ENCODE data around the gene GRIK4. TPM values are rescaled to one million over a fixed set of nuclear protein-coding genes. Genes with fewer than 3 reads are reported as not detected.

GRIK4 gene
- total RNA-seq, 1 donor from 2014 or later, result 0.52 TPM

DNA sequence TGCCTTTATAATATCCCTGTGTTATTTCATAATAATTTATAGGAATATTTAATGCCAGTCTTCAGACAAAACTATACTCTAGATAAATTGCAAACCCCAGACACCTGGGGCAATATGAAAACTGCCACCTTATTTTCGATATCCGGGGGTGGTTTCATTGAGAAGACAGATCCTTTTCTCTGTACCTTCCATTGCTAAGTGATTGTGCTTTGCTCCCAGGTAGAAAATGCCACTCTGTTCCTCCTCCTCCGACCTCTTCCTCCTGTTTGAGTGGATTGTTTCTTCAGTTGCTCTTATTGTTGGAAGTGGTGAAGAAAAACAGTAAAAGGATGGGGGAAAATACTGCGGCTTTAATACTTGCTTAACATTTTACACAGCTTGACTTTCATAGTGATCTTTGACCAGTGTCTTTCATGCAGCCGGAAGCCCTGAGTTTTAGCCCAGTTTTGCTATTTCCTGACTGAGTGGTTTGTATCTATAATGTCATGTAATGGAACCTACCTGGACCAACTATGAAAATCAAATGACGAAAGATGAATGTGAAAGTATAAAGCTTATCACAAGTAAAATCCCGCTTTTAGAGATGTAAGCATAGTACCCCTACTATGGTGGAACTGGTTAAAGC lies 5.6 kb upstream of the GRIK4 start:
- Histone ChIP-seq H3K9ac (ENCODE audit: low read depth in 1 of 3, low read length in 3 of 3) (no peak overlapping the region), H3K27ac (ENCODE audit: low read depth, low read length) (no peak overlapping the region), H3K4me1 (ENCODE audit: control insufficient read depth in 3 of 3, insufficient read depth in 3 of 3, low read length in 3 of 3) (no peaks in the 10 kb centered on the region), H3K27me3 (ENCODE audit: control insufficient read depth in 3 of 3, insufficient read depth in 3 of 3, low read length in 3 of 3) (peaks cover 18 to 30% (median 19%) of the 10 kb centered on the region in 3 donors), H3K36me3 (ENCODE audit: control insufficient read depth in 3 of 3, insufficient read depth in 3 of 3, low read length in 3 of 3) (no peaks in the 10 kb centered on the region), H3K9me3 (ENCODE audit: control insufficient read depth in 3 of 3, low read length in 3 of 3) (no peaks in the 10 kb centered on the region), H3K4me3 (ENCODE audit: low read length in 3 of 3) (no peak overlapping the region)

DNA sequence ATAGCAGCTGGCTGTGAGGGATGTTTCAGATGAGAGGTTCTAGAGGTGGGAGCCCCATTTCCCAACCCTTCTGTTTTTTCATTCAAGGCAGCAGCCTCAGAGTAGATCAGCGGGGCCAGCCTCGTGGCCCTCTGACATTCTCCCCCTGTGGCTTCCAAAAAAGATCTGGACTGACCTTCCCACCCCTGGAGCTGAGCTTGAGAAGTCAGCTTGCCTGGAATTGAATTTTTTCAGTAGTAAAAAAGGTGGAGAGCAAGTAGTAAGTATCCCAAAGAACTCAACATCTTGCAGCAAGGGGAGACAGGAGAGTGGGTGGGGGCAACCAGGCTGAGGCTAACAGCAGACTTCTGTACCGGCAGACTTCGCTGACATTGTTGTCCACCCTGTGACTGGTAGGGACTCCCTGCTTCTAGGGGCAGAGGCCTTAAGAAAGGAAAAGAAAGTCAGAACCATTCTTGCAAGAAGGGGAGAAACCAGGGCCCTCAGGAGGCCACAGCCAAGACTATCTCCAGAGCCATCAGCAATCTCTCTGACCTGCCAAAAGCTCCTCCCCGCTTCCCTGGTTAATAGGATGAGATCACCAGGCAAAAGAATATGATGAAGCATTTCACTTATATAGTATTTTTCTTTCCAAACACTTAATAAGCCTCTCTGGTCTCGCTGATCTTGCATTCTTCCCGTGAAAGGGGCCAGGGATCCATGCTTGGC lies 2.0 kb upstream of the GRIK4 start:
- no peaks in the 10 kb centered on the region for H3K9me3 ChIP-seq (ENCODE audit: control insufficient read depth in 3 of 3, low read length in 3 of 3)
- H3K36me3 ChIP-seq (ENCODE audit: control insufficient read depth in 3 of 3, insufficient read depth in 3 of 3, low read length in 3 of 3), result no peaks in the 10 kb centered on the region
- no peak overlapping the region for H3K4me3 ChIP-seq (ENCODE audit: low read length in 3 of 3)
- H3K27ac ChIP-seq (ENCODE audit: low read depth, low read length), result no peak overlapping the region
- peaks cover 25 to 37% (median 34%) of the 10 kb centered on the region in 3 donors for H3K27me3 ChIP-seq (ENCODE audit: control insufficient read depth in 3 of 3, insufficient read depth in 3 of 3, low read length in 3 of 3)
- H3K9ac ChIP-seq (ENCODE audit: low read depth in 1 of 3, low read length in 3 of 3), result no peak overlapping the region
- H3K4me1 ChIP-seq (ENCODE audit: control insufficient read depth in 3 of 3, insufficient read depth in 3 of 3, low read length in 3 of 3), result no peaks in the 10 kb centered on the region

DNA sequence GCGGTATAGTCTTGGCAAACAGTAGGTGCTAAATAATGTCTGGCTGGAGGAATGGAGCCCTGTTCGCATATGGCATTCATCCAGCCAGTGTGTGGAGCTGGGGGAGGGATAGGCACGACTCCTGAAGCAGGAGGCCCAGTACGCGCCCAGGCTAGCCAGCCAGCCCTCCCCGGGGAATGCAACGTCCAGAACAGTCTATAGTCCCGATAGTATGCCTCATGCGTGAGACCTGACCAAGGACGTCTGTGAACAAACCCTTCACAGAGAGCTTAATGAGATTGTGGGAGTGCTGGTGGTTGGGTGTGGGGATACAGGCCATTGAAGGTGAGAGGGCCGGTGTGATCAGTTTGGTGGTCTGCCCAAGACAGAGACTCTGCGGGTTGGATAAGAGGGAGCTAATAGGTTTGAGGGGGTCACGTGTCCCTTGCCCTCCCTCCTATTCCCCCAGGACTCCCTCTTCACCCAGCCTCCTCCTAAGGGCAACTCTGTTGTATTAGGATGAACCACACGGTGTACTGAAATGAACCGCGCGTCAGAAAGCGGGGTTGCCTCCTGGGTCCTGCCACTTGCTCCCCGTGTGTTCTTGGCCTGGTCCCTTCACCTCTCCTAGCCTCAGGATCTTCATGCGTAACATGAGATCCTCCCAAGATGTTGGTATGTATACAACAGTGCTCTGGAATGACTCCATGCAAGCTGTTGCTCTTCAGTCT lies 987 bp upstream of the GRIK4 start:
- Histone ChIP-seq H3K4me3 (ENCODE audit: low read length in 3 of 3) (no peak overlapping the region), H3K27me3 (ENCODE audit: control insufficient read depth in 3 of 3, insufficient read depth in 3 of 3, low read length in 3 of 3) (peaks cover 31 to 46% (median 42%) of the 10 kb centered on the region in 3 donors), H3K36me3 (ENCODE audit: control insufficient read depth in 3 of 3, insufficient read depth in 3 of 3, low read length in 3 of 3) (no peaks in the 10 kb centered on the region), H3K9ac (ENCODE audit: low read depth in 1 of 3, low read length in 3 of 3) (no peak overlapping the region), H3K4me1 (ENCODE audit: control insufficient read depth in 3 of 3, insufficient read depth in 3 of 3, low read length in 3 of 3) (no peaks in the 10 kb centered on the region), H3K9me3 (ENCODE audit: control insufficient read depth in 3 of 3, low read length in 3 of 3) (no peaks in the 10 kb centered on the region), H3K27ac (ENCODE audit: low read depth, low read length) (no peak overlapping the region)

DNA sequence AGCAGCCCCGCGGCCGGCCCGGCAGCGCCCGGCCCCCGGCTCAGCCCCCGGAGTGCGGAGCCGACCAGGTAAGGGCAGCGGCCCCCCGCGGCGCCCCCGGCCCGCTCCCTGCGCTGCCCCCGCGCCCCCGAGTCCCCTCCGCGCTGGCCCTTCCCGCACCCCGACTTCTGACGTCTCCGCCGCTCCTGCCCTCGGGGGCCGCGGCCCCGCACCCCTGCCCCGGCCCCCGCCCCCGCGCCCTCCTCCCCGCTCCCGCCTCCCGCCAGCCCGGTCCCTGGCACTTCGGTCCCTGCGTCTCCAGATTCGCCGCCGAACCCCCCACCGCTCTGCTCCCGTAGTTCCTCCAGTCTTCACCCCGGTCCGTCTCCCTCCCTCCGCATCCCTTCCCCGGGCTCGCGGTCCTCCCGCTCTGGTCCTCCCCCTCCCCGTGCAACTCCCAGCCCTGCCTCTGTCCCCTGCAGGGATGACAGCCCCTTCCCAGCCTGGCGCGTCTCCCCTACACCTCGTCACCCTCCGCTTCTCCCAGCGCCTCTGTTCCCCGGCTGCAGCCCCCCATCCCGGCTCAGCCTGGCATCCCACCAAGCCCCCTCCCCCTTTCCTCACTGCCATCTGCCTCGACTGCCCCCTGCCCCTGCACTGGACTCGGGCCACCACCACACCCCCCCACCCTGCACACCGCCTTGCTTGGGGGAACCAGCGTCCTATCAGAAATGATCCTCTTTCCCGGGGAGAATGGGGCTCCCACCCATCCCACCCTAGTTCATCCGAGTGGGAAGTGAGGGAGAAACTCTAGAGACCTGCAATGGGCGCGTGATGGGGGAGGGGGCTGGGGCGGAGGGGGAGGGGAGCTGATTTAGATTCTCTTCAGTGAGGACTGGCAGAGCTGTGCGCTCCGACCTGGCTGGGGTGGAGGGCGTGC lies 531 bp downstream of the GRIK4 start:
- Histone ChIP-seq H3K27me3 (ENCODE audit: control insufficient read depth in 3 of 3, insufficient read depth in 3 of 3, low read length in 3 of 3) (peaks cover 29 to 42% (median 38%) of the 10 kb centered on the region in 3 donors), H3K9ac (ENCODE audit: low read depth in 1 of 3, low read length in 3 of 3) (no peak overlapping the region), H3K9me3 (ENCODE audit: control insufficient read depth in 3 of 3, low read length in 3 of 3) (no peaks in the 10 kb centered on the region), H3K4me3 (ENCODE audit: low read length in 3 of 3) (no peak overlapping the region), H3K4me1 (ENCODE audit: control insufficient read depth in 3 of 3, insufficient read depth in 3 of 3, low read length in 3 of 3) (no peaks in the 10 kb centered on the region), H3K36me3 (ENCODE audit: control insufficient read depth in 3 of 3, insufficient read depth in 3 of 3, low read length in 3 of 3) (no peaks in the 10 kb centered on the region), H3K27ac (ENCODE audit: low read depth, low read length) (no peak overlapping the region)

DNA sequence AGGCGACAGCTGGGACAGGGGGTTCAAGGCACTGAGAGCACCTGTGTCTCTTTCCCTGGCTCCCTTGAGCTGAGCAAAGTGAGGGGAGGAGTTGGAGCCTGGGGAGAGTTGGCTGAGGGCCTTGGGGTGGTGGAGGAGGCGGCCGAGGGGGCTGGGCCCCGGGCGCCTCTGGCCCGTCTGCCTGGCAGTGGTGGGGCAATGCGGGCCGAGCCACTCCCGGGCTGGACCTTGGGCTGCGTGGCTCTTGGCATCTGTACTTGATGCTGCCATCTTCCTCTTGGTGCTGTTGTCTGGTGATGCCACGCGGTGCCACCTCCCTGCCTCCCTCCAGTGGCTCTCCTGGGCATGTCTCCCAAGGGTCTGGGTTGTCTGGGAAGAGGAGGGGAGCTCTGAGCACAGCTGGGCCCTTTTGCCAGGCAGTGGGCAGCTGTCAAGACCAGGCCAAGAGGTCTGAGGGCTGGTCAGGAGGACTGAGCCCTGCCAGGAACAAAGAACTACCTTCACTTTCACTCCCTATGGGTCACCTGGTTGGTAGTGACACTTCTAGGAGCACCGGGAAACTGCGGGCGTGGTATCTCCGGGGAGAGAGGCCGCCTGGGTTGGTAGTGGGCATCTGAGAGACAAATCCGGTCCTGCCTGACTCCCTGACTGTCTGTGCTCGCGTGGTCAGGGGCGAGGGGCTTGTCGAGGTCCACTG lies 1.3 kb downstream of the GRIK4 start:
- Histone ChIP-seq H3K4me3 (ENCODE audit: low read length in 3 of 3) (no peak overlapping the region), H3K9me3 (ENCODE audit: control insufficient read depth in 3 of 3, low read length in 3 of 3) (no peaks in the 10 kb centered on the region), H3K27ac (ENCODE audit: low read depth, low read length) (no peak overlapping the region), H3K27me3 (ENCODE audit: control insufficient read depth in 3 of 3, insufficient read depth in 3 of 3, low read length in 3 of 3) (peaks cover 32 to 43% (median 38%) of the 10 kb centered on the region in 3 donors), H3K36me3 (ENCODE audit: control insufficient read depth in 3 of 3, insufficient read depth in 3 of 3, low read length in 3 of 3) (no peaks in the 10 kb centered on the region), H3K9ac (ENCODE audit: low read depth in 1 of 3, low read length in 3 of 3) (no peak overlapping the region), H3K4me1 (ENCODE audit: control insufficient read depth in 3 of 3, insufficient read depth in 3 of 3, low read length in 3 of 3) (no peaks in the 10 kb centered on the region)

DNA sequence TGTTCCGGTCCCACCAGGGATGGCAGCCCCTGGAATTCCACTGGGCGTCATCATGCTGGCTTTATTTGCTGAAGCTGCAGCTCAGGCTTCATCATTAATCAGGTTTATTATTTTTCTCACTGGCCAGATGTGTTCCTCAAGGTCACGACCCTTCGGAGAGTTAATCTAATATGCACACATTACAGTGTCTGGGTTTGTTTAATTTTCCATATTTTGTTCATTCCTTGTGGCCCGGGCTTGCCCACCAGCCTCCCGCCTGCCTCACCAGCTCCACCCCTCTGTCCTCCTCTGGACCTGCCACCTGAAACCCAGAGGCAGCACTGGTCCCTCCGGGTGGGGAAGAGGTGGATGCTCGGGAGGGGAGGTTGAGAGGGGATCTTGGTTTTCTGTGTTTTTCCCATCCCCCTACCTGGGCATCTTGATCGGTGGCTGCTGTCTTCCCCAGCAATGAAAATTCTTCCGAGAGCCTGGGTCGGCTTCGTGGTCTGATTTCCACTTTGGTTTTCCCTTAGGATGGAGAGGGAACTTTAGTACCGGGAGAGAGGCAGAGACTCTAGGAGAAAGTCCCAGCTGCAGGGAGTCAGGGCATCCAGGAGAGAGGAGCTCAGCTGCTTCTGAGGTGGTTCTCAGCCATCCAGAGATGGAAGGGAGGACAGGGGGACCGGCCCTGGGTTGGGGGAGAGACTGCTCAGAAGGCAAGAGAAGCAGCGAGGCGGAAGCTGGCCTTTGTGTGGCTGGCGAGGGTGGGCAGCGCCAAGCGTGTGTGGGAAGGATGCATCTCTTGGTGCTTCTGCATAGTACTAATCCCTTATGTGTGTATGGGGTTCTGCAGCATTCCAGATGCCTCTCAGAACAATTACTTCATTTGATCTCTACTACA lies 2.1 kb downstream of the GRIK4 start:
- peaks cover 35 to 46% (median 36%) of the 10 kb centered on the region in 3 donors for H3K27me3 ChIP-seq (ENCODE audit: control insufficient read depth in 3 of 3, insufficient read depth in 3 of 3, low read length in 3 of 3)
- H3K9ac ChIP-seq (ENCODE audit: low read depth in 1 of 3, low read length in 3 of 3), result no peak overlapping the region
- H3K4me1 ChIP-seq (ENCODE audit: control insufficient read depth in 3 of 3, insufficient read depth in 3 of 3, low read length in 3 of 3), result no peaks in the 10 kb centered on the region

DNA sequence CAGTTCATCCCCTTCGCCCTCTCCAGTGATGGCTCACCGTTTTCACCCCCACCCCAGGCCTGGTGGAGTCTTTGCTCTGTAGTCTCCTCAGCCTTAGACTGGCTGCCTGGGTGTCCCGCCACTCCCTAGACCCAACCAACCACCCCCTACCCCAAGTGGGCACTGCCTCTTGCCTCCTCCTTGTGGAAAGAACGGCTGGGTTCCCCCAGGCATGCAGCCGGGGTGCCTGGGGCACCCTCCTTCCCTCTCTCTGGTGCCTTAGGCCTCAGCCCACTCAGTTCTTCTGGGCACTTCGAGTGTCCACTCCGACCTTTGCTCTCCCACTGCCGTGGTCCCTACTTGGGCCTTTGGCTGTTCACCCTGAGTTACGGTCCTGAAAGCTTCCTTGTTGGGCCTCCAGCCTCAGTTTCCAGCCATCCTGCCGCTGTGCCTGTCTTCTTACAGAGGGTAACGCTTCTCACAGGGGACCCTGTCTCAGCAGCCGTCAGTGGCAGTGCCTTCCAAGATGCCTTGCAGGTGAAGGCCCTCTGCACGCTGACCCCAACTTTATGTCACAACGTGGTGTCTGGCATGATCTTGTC lies 3.1 kb downstream of the GRIK4 start:
- H3K4me1 ChIP-seq (ENCODE audit: control insufficient read depth in 3 of 3, insufficient read depth in 3 of 3, low read length in 3 of 3), result no peaks in the 10 kb centered on the region
- H3K27ac ChIP-seq (ENCODE audit: low read depth, low read length), result no peak overlapping the region
- H3K4me3 ChIP-seq (ENCODE audit: low read length in 3 of 3), result no peak overlapping the region
- H3K27me3 ChIP-seq (ENCODE audit: control insufficient read depth in 3 of 3, insufficient read depth in 3 of 3, low read length in 3 of 3), result peaks cover 29 to 46% (median 30%) of the 10 kb centered on the region in 3 donors
- no peaks in the 10 kb centered on the region for H3K9me3 ChIP-seq (ENCODE audit: control insufficient read depth in 3 of 3, low read length in 3 of 3)
- H3K36me3 ChIP-seq (ENCODE audit: control insufficient read depth in 3 of 3, insufficient read depth in 3 of 3, low read length in 3 of 3), result no peaks in the 10 kb centered on the region
- no peak overlapping the region for H3K9ac ChIP-seq (ENCODE audit: low read depth in 1 of 3, low read length in 3 of 3)

More for the DNA sequence above, 2.1 kb downstream of the GRIK4 start:
- Histone ChIP-seq H3K36me3 (ENCODE audit: control insufficient read depth in 3 of 3, insufficient read depth in 3 of 3, low read length in 3 of 3) (no peaks in the 10 kb centered on the region), H3K9me3 (ENCODE audit: control insufficient read depth in 3 of 3, low read length in 3 of 3) (no peaks in the 10 kb centered on the region), H3K4me3 (ENCODE audit: low read length in 3 of 3) (no peak overlapping the region), H3K27ac (ENCODE audit: low read depth, low read length) (no peak overlapping the region)

DNA sequence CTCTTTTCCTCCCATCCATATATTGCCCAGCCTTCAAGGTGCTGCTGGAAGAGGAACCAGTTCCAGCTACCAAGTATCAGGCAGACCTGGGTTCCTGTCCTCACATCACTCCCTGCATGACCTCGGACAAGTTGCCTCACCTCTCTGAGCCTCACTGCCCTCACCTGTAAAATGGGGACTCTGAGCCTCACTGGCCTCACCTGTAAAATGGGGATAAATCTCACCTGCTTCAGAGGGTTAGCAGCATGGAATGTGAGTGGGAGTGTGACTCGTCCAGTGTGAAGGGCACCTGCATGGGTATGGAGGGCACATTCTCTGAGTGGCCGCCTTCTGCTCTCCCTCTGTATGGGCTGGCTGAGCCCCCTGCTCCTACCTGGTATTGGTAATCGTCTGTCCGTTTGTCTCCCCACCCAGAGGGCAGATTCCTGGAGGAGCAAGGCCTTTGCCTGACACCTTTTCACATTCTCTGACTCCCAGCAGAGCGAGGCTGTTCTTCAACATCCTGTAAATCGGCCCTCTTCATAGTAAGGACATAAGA lies 3.7 kb downstream of the GRIK4 start:
- Histone ChIP-seq H3K9ac (ENCODE audit: low read depth in 1 of 3, low read length in 3 of 3) (no peak overlapping the region), H3K4me3 (ENCODE audit: low read length in 3 of 3) (no peak overlapping the region), H3K36me3 (ENCODE audit: control insufficient read depth in 3 of 3, insufficient read depth in 3 of 3, low read length in 3 of 3) (no peaks in the 10 kb centered on the region), H3K27ac (ENCODE audit: low read depth, low read length) (no peak overlapping the region), H3K9me3 (ENCODE audit: control insufficient read depth in 3 of 3, low read length in 3 of 3) (no peaks in the 10 kb centered on the region), H3K27me3 (ENCODE audit: control insufficient read depth in 3 of 3, insufficient read depth in 3 of 3, low read length in 3 of 3) (peaks cover 25 to 40% (median 29%) of the 10 kb centered on the region in 3 donors), H3K4me1 (ENCODE audit: control insufficient read depth in 3 of 3, insufficient read depth in 3 of 3, low read length in 3 of 3) (no peaks in the 10 kb centered on the region)

All from skeletal muscle tissue (tissue), 4 donors.